ENCODE results near the gene ACYP2.
"Not testable (repeated sequence)": the region's sequence is repeated elsewhere in the genome, so short reads cannot be mapped to it uniquely, and the experiment has no call there.

ACYP2 gene

DNA sequence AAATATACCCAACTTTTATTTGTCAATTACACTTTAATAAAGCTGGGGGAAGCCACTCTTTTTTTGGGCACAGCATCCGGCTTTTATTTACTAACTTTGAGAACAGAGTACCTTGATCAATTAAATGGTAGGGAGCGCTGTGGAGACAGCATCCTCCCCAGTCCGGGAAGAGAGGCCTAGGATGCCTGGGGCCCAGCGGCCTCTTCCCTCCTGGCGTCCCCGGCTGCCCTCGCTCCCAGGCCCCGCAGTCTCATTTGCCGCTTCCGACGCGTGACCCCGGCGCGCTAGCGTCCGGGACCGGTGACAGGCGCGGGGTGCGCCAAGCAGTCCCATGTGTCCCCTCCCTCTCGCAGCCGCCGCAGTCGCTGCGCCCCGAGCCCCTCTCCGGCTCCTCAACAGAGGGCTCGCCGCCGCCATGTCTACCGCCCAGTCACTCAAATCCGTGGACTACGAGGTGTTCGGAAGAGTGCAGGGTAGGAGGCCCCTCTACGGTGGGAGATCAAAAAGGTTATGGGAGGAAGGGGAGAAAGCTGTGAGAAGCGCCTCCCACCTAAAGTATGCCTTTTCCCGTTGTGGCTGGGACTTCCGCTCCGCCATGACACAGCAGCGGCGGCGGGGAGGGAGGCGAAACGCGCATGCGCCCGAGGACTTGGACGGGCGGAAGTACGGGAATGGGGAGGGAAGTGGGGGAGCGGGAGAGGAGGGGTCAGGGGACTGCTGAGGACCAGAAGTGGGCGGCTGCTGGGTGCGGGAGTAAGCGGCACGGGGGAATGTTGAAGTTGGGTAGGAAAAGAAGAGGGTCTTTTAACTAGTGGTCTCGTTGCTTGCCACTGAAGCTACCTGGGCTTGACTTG, at the start of gene ACYP2:
ACYP2 (plus strand) TSS at position 332 of the 854 bp plus-strand sequence.
- DNase-seq (ENCODE audit: low read depth in 2 of 2): peak; percentile 82

- DNase-seq (ENCODE audit: low read depth in 2 of 2): no peak
These were observed 49.5 kb upstream of the ACYP2 start for GRCh38 chr2:54065891-54066290.

GRCh38 chr2:54067851-54068375, 47.5 kb upstream of the ACYP2 start:
- DNase-seq (ENCODE audit: low read depth in 2 of 2): no peak

GRCh38 chr2:54072483-54072882, 42.9 kb upstream of the ACYP2 start:
- not testable (repeated sequence) for DNase-seq (ENCODE audit: low read depth in 2 of 2)

- no peak for DNase-seq (ENCODE audit: low read depth in 2 of 2)
These were observed 41.6 kb upstream of the ACYP2 start for GRCh38 chr2:54073796-54074195.

DNA sequence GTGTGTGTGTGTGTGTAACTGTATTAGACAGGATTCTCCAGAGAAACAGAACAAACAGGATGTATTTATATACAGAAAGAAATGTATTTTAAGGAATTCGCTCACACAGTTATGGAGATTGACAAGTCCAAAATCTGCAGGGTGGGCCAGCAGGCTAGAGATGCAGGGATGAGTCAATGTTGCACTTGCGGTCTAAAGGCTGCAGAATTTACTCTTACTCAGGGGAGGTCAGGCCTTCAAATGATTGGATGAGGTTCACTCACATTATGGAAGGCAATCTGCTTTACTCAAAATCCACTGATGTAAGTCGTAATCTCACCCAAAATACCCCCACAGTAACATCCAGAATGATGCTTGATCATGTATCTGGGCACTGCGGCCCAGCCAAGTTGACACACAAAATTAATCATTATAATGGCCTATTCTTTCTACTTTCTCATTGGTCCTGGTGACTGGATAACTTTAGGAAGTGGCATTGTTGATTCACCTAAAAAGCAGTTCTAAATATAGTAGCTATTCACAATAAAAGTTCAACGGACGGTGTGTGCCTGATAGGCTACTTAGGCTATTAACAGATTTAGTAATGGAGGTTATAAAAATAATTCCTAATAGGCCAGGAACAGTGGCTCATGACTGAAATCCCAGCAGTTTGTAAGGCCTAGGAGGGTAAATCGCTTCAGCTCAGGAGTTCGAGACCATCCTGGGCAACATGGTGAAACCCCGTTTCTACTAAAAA, 40.6 kb upstream of the ACYP2 start:
- no peak for DNase-seq (ENCODE audit: low read depth in 2 of 2)

DNA sequence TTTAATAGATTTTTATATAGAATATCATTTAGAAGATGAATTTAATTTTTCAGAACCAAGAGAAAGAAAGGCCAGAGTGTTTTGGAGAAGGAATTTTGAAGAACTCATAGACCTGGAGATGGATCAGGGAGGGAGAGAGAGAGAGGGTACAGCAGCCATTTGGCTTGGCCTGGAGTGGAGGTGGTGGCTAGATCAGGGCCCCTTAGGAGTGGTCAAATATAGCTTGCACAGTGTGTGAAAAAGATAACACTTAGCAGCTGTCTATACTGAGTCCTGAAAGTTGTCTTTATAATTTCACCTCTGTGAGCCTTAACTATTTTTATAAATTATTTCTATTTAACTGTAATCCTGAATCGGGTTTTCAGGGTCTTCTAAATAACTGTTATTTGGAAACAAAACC, 38.8 kb upstream of the ACYP2 start:
- DNase-seq (ENCODE audit: low read depth in 2 of 2): no peak

GRCh38 chr2:54077088-54077900, 38.1 kb upstream of the ACYP2 start:
- no peak for DNase-seq (ENCODE audit: low read depth in 2 of 2)

DNA sequence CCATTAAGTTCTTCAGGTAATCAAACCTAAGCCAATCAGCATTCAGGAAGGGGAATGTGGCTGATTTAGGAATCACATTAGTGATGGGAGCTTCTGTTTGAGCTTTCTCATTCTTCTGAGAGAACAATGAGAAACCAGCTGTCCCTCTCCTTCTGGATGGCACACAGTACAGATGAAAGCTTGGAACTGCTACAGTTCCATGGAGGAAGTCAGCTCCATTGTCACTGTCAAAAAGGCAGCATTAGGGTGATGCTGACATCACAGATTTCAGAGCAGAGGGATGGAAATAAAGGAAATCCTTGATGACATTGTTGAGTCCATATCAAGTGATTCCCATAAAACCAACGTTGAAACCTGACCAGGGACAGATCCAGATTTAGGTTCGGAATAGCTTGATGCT, 36.1 kb upstream of the ACYP2 start:
- DNase-seq (ENCODE audit: low read depth in 2 of 2): no peak

DNA sequence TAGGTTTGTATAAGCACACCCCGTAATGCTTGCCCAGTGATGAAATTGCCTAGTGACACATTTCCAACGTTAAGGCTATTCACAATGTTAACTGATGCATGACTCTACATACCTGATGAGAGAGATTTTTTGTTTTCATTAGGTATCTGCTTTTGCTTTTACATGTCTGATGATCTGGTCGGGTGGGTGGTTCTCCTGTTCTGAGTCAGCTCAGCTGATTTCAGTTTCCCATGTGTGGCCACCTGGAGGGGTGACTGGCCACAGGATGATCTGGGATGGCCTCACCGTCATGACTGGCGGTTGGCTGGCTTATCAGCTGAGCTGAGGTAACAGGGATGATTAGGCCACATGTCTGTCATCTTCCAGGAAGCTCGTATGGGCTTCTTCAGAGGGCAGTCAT, 33.8 kb upstream of the ACYP2 start:
- DNase-seq (ENCODE audit: low read depth in 2 of 2): no peak

DNA sequence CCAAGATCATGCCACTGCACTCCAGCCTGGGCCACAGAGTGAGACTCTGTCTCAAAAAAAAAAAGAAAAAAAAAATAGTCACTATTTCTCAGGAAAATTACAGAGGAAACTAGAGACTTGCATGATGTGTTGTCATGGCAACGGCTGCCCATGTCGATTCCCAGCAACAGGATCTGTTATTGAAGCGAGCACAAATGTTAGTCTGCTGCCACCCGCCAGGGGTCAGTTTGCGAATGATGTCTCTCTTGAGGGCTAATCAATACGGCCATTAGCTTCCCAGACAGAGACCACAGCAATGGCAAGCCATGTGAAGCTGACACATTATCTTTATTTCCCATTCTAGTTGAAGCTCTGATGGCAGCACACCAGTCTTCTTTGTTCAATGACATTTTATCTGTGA, 32.4 kb upstream of the ACYP2 start:
- DNase-seq (ENCODE audit: low read depth in 2 of 2): no peak

DNA sequence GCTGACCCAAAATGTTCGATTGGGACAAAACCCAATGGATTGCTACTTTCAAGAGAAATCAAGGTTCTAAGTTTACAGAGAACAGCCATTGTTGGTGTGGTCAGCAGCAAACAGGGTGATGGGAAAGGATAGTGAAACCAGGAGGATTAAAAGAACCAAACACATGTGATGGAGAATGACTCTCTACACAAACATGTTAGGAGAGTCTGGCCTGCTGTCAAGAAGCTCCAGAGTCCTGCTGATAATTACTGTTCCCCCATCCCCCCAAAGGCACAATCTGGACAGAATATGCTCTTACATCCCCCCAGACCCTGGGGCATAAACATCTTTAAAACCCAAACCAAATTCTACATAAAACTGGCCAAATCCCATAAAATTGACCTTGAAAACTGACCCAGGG, 32.0 kb upstream of the ACYP2 start:
- no peak for DNase-seq (ENCODE audit: low read depth in 2 of 2)

DNA sequence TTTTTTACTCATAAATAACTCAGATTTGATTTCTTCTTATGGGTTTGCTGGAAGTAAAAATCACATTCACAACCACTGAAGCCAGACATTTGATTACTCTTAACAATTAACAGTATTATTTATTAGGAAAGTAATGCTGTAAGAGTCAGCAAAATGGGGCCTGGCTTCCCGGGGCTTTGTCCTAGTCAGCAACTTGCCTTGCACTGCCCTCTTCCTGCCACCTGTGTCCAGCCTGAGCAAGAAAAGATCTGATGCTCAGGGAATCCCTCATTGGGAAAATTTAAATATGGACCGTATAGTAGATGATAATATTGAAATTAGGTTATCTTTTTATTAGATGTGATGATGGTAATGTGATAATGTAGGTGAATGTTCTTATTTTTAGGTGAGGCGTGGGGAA, 30.8 kb upstream of the ACYP2 start:
- no peak for DNase-seq (ENCODE audit: low read depth in 2 of 2)

- DNase-seq (ENCODE audit: low read depth in 2 of 2): no peak
These were observed 30.3 kb upstream of the ACYP2 start for GRCh38 chr2:54085069-54085468.

DNA sequence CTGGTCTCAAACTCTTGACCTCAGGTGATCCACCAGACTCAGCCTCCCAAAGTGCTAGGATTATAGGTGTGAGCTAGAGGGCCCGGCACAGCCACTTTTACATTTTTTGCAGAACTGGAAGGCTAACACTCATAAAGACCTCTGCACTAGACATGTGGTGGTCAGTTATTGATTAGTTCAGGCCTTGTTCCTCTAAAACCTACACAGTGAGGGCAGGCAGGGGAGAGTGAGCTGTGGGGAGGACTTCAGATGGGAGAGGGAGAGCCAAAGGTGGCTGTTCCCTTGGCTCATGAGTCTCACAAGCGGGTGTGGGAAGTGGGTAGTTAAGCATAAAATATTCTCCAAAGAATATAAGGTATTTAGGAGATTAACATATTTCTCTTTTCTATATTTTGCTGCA, 29.3 kb upstream of the ACYP2 start:
- DNase-seq (ENCODE audit: low read depth in 2 of 2): no peak

DNA sequence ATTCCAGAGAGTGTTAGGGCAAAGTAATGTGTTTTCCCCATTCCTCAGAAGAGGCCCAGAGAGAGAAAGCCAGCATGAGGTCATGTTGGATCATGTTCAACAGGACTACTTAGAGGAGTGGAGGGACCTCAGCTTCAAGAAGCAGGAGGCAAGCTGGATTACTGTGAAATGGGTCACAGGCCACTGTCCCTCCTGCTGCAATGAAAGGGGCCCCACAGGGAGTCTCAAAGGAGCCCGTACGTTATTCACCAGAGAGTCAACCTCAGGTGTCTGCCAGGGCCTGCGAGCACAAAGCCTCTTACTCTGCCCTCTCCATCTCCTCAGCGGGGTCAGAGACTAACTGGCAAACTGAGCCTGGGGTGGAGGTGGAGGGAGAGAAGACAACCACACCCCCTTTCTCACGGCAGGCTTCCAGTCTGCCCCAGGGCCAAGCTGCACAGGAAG, 27.2 kb upstream of the ACYP2 start:
- no peak for DNase-seq (ENCODE audit: low read depth in 2 of 2)

- DNase-seq (ENCODE audit: low read depth in 2 of 2): no peak
These were observed 26.7 kb upstream of the ACYP2 start for GRCh38 chr2:54088719-54089118.

DNA sequence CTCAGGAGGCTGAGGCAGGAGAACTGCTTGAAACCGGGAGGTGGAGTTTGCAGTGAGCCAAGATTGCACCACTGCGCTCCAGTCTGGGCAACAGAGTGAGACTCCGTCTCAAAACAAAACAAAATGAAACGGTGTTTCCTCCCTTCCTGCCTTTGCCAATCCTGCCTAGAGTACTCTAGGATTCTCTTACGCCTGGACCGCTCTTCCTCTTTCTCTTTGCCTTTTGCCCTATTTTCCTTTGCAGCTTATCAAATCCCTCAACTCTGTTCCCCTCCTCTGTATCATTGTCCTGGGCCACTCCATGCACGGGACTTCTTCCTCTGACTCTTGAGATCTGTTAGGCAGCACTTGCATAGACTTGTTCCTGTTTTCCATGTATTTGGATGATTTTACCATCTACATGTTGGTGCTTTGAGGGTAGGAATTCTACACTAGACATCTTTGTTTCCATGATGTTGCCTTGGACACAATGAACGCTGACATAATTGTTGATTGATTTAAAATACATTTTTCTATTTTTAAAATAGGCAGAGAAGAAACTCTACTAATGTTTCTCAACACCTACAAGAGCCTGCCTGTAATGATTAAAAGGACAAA, 24.8 kb upstream of the ACYP2 start:
- no peak for DNase-seq (ENCODE audit: low read depth in 2 of 2)

- DNase-seq (ENCODE audit: low read depth in 2 of 2): no peak
These were observed 22.5 kb upstream of the ACYP2 start for GRCh38 chr2:54092940-54093339.

GRCh38 chr2:54095406-54095805, 20.0 kb upstream of the ACYP2 start:
- not testable (repeated sequence) for DNase-seq (ENCODE audit: low read depth in 2 of 2)

GRCh38 chr2:54096141-54096540, 19.3 kb upstream of the ACYP2 start:
- not testable (repeated sequence) for DNase-seq (ENCODE audit: low read depth in 2 of 2)

DNA sequence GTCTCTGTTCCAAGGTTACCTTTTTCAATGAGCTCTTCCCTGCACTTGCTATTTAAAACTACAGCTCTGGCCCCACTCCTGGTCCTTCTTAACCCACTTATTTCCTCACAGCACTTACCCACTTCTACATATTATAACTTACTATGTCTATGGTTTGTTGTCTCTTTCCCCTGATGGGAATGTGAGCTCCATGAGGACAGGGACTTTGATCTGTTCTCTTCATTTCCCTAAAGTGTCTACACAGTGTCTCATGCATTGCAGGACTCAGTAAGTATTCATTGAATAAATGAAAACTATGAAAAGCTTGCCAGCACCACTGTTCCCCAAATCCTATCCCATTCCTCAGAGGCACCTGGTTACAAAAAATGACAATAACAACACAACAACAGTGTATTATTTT, 18.3 kb upstream of the ACYP2 start:
- DNase-seq (ENCODE audit: low read depth in 2 of 2): no peak
